GM15510 (cell line): ENCODE results near the gene PPFIBP2.

ENCODE experiments used
- POLR2A ChIP-seq: IDR thresholded peaks from 3 replicates; pipeline ENCODE4 v1.6.1; 2011; ENCODE audit warnings: borderline replicate concordance; ENCODE audit not compliant: insufficient read length; ENCODE audit errors: extremely low read depth

PPFIBP2 gene

DNA sequence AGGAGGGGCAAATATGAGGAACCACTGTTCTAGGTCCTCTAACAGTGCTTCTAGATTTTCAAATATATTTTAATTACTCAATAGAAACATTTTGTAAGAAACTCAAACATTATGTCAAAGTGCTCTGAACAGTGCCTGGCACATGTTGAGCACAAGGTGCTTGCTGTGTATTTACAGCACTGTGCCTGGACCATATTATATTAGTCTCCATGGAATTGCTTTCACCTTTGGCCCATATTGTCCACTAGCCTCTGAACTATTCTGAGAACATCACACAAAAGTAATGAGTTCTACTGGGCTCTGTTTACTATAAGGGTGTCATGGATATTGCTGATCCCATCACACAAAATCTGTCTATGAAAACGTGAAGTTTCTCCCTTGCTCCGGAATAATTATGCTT is 76.7 kb downstream of the PPFIBP2 start:
- no peak for TF ChIP-seq POLR2A

DNA sequence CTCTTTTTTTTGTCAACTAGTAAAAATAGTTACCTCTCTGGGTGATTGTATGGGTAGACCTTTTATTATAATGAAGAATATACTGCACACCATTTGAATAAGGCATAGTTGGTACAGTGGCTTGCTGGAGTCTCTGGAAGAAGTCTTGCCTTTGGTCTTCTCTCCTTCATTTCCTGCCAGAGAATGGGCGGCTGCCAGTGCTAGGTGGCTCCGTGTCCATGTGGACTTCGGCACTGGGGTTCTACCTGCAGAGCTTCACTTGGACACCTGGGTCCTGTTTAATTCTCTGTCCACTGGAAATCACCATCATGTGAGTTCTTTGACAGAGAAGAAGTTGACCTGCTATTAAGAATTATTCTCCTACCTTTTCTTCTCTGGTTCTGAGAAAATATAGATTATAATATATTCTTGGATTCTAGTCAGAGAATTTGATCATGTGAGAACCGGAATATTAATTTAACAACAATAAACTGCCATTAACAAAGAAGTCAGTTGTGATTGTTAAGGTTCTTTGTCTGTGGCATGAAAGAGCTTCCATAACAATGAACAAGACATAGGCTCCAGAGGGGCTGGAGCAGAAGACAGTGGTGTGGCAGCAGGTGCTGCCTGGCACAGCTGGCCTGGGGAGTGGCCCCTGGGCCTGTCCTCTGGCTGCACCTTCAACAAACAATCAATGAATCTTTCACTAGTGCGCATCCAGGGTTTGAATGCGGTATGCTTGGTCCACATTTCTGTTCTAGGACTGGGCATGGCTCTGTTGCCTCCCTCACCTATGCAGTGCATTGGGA is 77.5 kb downstream of the PPFIBP2 start:
- TF ChIP-seq POLR2A, result no peak

DNA sequence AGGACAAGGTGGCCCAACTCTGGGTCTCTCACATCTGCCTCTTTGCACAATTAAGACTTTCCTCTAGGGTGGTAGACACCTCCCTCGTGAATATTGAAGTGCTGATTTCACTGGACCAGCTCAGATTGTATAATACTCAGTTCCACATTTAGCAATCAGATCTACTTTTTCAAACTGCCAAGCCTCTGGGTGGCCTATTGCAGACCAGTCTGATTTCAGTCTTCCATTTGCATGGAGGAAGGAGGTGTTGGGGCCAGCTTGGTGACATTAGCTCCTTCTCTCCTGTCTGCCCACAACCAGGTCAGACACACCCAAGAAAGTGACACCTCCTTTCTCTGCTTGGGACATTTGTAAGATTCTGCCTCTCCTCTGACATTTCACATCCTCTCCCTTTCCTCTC is 78.2 kb downstream of the PPFIBP2 start:
- TF ChIP-seq POLR2A, result no peak

DNA sequence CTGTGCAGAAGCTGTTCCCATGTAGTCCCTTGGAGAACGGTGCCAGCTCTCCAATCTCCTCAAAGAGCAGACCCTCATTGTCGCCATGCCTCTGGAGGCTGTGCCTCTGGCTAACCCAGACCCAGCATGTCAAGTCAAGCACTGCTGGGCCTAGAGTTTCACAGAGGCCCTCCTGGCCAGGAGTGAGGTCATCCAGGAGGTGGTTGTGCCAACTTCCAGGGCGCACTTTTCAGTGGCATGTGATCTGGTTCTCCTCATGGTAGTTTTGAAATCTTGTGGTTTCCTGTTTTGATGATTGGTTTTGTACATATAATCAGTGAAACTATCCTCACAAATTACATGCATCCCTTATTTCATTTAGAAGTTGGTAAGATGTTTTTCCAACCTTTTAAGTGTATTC is 78.9 kb downstream of the PPFIBP2 start:
- no peak for TF ChIP-seq POLR2A

DNA sequence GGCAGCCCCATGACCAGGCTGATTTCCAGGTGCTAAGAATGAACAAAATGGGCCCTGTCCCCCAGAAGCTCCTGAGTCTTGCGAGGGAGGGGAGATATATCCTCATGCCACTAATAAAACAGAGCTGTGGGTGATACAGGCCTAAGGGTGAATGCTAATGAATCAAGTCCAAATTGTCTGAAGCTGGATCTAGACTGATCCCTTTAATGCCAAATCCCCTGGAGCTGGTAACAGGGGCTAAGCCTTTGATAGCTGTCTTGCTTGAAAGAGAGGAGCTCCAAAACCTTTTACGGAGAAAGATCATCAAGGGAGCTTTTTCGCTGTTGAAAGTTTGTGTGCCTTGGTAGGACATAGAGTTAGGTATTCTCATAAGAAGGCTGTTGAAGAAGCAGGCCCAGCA is 79.7 kb downstream of the PPFIBP2 start:
- no peak for TF ChIP-seq POLR2A

DNA sequence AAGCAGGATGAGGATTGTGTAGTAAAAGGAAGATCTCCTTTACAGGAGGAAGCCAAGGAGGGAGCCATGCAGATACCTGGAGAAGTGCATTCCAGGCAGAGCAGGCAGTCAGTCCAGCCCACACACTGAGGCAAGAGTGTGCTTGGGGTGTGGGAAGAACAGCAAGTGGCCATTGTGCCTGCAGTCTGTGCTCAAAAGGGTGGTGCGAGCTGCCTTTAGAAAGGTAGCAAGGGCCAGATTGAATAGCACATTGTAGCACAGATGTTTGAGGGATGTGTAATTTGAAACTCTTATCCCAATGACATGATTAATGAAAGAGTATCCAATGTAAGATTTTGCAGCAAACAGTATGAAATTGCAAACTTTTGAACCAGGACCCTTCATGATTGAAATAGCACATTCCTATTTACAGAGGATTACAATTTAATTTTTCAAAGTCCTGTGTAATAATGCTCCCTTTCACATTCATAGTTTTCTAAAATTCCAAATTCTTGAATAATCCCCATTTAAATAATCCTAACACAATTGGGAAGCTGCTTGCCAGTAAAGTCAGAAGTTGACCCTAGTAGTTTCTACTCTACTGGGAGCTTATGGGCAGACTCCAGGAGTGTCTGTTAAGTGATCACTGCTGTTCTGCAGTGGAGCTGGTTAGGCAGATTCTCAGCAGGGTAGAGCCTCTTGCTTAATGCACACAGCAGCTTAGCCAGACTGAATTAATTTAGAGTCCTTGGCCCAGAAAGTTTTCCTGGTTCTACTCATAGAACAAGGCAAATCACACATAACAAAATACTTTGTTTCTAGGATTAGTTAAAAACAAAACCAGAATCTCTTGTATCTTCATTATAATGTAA is 81.4 kb downstream of the PPFIBP2 start:
- TF ChIP-seq POLR2A, result no peak

DNA sequence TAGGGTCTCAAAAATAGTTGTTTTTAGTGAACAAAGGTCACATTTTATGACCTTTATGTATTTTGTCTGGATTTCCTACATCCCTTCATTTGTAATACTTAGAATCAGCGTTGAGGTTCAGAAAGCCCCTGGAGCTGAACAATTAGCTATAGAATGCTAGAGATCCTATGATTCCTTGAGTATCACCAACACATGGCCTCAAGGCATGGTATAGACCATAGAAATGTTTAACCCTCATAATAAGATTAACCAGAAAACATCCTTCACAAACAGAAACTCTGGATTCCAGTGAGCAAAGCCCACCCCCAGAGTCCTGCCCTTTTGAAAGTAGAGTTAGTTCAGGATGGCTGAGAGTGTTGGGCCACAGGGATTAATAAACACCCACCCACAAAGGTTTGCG is 82.2 kb downstream of the PPFIBP2 start:
- TF ChIP-seq POLR2A, result no peak

DNA sequence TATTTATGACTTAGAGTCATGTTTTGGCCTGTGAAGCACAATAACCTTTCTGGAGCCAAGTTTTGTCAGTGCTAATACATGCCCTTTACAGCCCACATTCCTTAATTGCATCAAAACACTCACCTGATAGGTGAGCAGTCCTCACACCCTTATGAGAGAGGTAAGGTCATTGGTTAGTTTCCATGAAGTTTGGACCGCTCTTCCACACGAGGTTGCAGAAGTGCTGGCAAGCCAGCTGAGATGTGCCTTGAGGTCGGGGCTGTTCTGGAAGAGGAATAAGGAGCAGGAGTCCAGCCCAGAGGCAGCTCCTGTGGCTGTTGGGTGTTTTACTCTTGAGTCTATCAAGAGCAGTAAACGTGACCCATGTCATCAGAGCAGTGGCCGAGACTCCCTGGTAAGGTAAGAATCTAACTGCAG is 83.2 kb downstream of the PPFIBP2 start:
- no peak for TF ChIP-seq POLR2A

DNA sequence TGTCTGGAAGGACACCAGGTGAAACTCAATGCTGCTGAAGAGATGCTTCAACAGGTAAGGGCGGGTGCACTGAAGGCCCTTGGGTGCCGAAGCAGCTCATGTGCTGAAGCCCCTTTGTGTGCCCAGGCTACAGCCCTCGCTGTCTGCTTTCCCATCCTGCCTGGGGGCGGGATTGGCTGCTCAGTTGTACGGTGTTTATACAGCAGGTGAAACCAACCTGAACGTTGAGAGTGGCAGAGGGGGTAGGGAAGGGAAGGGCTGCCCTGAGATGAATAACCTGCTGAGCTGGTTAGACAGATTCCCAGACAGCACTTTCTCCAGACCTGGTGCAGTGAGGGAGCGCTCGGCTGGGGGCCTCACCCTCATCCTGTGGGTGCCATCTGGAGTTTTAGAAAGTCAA is 83.8 kb downstream of the PPFIBP2 start:
- TF ChIP-seq POLR2A, result no peak

DNA sequence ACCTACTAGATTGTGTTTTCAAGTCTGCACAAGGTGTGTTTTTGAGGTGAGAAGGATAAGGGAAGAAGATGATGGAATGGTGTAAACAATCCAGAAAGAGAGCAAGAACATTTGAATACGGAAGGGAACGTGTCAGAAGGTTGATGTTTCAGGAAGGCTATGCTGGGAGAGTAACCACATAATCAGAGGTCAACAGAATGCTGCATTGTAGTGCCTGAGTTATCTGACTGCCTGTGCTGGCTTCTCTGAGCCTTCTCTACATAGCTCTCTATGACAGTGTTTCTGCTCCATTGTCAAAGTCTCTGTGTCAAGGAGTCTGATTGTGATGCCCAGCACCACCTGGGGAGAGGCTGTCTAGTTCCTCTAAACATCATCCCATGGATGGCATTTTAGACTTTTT is 85.4 kb downstream of the PPFIBP2 start:
- TF ChIP-seq POLR2A, result no peak

DNA sequence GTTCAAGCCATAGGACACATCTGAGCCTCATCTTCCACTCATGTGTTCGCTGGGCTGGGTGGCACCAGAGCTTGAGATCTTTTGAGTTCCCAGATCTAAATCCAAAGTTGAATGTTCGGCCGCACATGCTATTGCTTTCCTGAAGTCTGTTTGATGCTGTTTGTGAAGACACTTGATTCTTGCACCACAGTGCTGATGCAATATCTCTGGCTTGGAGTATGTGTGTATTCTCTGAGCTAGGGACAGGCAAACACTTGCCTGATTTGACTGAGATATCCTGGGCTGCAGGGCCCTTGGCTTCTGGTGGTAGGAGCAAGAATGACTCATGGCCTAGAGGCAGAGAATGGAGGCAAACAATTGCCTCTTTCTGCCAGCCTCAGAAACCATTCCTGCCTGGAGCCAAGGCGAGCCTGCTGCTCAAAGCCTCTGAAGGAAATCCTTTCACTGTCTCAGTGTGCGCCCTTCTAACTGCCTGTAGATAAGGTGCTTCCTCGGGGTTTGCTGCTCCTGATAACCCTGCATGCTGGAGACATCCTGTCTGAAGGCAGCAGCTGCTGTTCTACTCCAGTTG is 86.5 kb downstream of the PPFIBP2 start:
- no peak for TF ChIP-seq POLR2A

DNA sequence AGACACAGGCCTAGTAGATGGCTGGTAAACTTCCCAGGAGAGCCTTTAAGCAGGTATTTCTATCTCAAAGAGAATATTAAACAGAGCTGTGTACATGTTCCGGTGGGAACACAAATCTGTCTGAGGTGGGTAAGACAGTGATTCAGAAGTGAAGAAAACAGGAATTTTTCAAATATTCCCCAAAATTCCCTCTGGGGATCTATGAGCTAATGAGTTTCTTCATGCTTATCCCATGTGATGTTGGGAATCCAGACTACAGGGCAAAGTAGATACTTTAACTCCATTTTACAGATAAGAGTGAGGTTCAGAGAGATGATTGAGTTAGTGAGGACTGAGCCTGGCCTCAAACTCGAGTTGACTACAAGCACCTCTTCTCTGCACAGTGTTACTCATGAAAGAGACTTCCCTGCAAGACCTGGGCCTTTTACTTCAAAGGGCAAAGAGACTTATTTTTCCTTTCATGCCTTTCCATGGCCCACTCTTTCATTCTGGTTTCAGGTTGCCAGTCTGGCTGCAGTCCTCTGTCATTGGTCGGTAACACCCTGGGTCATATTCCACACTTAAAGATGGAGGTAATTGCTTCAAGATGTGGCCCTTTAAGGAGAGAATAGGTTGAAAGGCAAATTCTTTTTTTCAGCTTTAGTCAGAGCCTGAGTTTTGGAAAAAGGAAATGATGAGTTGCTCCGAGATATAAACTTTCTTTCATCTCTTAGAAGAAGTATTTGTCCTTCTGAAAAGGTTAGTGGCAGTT is 89.4 kb downstream of the PPFIBP2 start:
- TF ChIP-seq POLR2A, result no peak

DNA sequence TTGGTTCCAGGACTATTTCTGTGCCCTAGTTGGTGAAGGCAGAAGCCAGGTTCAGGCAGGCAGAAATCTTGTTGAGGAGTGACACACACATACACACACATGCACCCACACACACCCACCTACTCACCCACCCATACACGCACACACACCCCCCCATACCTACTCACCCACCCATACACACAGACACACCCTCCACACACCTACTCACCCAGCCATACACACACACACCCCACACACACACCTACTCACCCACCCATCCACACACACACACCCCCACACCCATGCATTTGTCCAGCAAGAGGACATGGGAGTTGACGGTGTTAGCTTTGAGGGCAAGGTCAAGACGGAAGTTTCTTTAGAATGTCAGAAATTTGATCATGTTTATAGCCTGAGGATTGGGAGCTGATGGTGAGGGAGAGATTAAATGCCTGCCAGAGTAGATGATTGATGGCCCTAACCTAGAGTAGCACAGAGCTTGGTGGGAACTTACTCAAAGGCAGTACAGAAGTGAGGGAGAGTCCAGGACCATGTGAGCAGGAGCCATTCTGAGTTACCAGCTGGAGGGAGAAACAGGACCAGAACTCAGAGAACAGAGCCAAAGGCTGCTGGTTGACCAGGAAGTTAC is 90.6 kb downstream of the PPFIBP2 start:
- no peak for TF ChIP-seq POLR2A

DNA sequence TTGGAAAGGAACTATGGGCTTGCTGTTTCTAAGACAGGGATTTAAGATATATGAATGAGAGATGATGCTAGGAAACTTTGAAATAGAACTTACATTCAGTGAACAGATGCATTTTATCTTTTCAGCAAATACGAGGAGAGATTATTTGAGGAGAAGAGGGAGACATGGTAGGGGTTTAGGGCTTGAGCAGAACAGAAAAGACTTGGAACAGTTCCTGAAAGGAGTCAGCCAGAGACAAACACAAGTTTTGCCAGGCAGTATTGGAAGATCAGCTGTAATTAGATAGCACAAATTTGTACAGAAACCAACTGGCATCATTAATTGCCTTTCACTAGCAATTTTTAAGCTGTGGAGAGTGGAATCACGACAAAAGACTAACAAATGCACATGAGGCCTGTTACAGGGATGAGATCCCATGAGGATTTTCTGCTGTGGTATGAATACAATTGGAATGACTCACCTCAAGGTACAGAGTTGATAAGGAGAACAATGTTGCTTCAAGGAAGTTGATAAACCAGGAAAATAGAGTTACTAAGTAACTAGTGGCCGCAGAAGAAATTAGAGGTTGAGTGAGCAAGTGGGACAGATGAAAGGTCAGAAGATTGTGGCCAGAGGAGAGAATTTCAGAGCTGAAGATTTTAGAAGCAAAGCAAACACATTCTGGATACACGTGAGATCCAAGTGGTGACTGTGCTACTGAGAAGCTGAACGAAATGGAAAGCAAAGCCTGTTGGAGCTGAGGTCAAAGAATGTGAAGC is 91.6 kb downstream of the PPFIBP2 start:
- no peak for TF ChIP-seq POLR2A
